ENCODE data around the gene KAT6B.

Gene KAT6B

GRCh38 chr10:75068523-75068922 is 242.1 kb downstream of the KAT6B start:
- DNase-seq (ENCODE audit: low read depth), result no peak

- no peak for DNase-seq (ENCODE audit: low read depth)
Measured at GRCh38 chr10:75070476-75070875, 244.1 kb downstream of the KAT6B start.

GRCh38 chr10:75070961-75071428 is 244.6 kb downstream of the KAT6B start:
- no peak for DNase-seq (ENCODE audit: low read depth)

GRCh38 chr10:75071756-75072155 is 245.4 kb downstream of the KAT6B start:
- no peak for DNase-seq (ENCODE audit: low read depth)

- DNase-seq (ENCODE audit: low read depth), result no peak
Measured at GRCh38 chr10:75072727-75073126, 246.3 kb downstream of the KAT6B start.

GRCh38 chr10:75073442-75073841 is 247.0 kb downstream of the KAT6B start:
- DNase-seq (ENCODE audit: low read depth), result no peak

GRCh38 chr10:75074711-75075445 is 248.5 kb downstream of the KAT6B start:
- no peak for DNase-seq (ENCODE audit: low read depth)

- DNase-seq (ENCODE audit: low read depth), result no peak
Measured at GRCh38 chr10:75076348-75076747, 249.9 kb downstream of the KAT6B start.

- DNase-seq (ENCODE audit: low read depth), result no peak
Measured at GRCh38 chr10:75079436-75080083, 253.2 kb downstream of the KAT6B start.

- DNase-seq (ENCODE audit: low read depth), result no peak
Measured at GRCh38 chr10:75080554-75080953, 254.2 kb downstream of the KAT6B start.

GRCh38 chr10:75081379-75081778 is 255.0 kb downstream of the KAT6B start:
- DNase-seq (ENCODE audit: low read depth), result no peak

All from T follicular helper cell (primary cell).